D721Med (cell line): ENCODE measurements around the gene WDCP.
"Not testable (repeated sequence)": the region's sequence is repeated elsewhere in the genome, so short reads cannot be mapped to it uniquely, and the experiment has no call there.

Source experiments
- DNase-seq: peaks from one replicate; pipeline ENCODE4 v3.0.0; 2011; ENCODE audit warnings: low spot score; ENCODE audit not compliant: insufficient read length
- FAIRE-seq: peaks from 2 replicates; lab custom pipeline; 2011; peaks lifted over from hg19 to GRCh38; lab: Jason Lieb, UNC
- CTCF ChIP-seq: IDR thresholded peaks from 2 replicates; pipeline ENCODE4 v1.5.1; 2012; ENCODE audit warnings: mild to moderate bottlenecking, control low read depth; ENCODE audit not compliant: insufficient read depth; ENCODE audit errors: missing control alignments

Gene WDCP

GRCh38 chr2:24049485-24050021, 2.4 kb upstream of the WDCP start, which contains the start of gene FKBP1B:
TSS of gene FKBP1B (plus strand) at chr2:24049741. CDS start at chr2:24049850, 109 bp downstream.
- FAIRE-seq (no peak), DNase-seq (no peak)
- no peak for TF ChIP-seq CTCF

GRCh38 chr2:24048769-24049484, 1.7 kb upstream of the WDCP start:
- FAIRE-seq = no peak
- DNase-seq = no peak
- no peak for TF ChIP-seq CTCF

GRCh38 chr2:24047703-24048033, 477 bp upstream of the WDCP start:
- no peak for FAIRE-seq
- no peak for DNase-seq
- no peak for TF ChIP-seq CTCF

GRCh38 chr2:24046599-24046929, 627 bp downstream of the WDCP start:
- TF ChIP-seq CTCF = no peak
- no peak for FAIRE-seq

GRCh38 chr2:24045511-24046508, 1.4 kb downstream of the WDCP start:
- DNase-seq = no peak
- no peak for TF ChIP-seq CTCF
- FAIRE-seq = no peak

More at GRCh38 chr2:24046599-24046929, 627 bp downstream of the WDCP start:
- DNase-seq = no peak

- not testable (repeated sequence) for FAIRE-seq, DNase-seq
These were observed 4.1 kb downstream of the WDCP start for GRCh38 chr2:24043133-24043532.

- FAIRE-seq = no peak
- TF ChIP-seq CTCF = no peak
- no peak for DNase-seq
These were observed 6.7 kb downstream of the WDCP start for GRCh38 chr2:24040511-24040910.
